ENCODE data around the gene SDK1.

DNA sequence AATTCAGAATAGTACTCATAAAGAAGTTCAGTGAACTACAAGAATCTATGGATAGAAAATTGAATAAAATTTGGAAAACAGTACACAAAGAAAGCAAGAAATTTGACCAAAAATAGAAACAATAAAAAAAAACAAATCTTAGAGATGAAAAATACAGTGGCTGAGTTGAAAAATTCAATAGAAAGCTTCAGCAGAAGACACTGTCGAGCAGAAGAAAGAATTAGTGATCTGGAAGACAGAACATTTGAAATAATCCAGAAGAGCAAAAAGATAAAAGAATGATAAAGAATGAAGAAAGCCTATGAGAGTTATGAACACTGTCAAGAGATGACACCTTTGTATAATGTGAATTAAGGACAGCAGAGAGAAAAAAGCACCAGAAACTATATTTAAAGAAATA lies 480.6 kb downstream of the SDK1 start:
- TF ChIP-seq EZH2phosphoT487 (IDR thresholded peaks at IDR 0.05; ENCODE audit: insufficient read depth, low read depth) (no peak), EZH2 (IDR thresholded peaks at IDR 0.05; ENCODE audit: insufficient read depth, poor library complexity, severe bottlenecking) (no peak)

Data from GM23248 (cell line).